Stomach (tissue), 4 donors: ENCODE measurements around the gene IVD.

ENCODE experiments used
- POLR2A ChIP-seq, 4 donors: fragments of 450-650 bp; IDR thresholded peaks; one replicate each; pipeline ENCODE4 v1.6.1; 2016; ENCODE audit warnings: antibody characterized with exemption in 4 of 4, control low read depth in 2 of 4, mild to moderate bottlenecking in 1 of 4, moderate library complexity in 1 of 4
- POLR2AphosphoS5 ChIP-seq, 3 donors: sonication (generic); formaldehyde crosslinking; IDR thresholded peaks; one replicate each; pipeline ENCODE4 v1.6.1; 2016; ENCODE audit warnings: antibody characterized with exemption in 3 of 3
- TF ChIP-seq, protein P1 (sequence below), 7 experiments: fragments of 450-650 bp in 4 of 7; fragments of 200-600 bp in 3 of 7; sonication (generic) in 3 of 7; IDR thresholded peaks; one replicate each; pipeline ENCODE4 v1.5.1; 2016 to 2019; ENCODE audit warnings: antibody characterized with exemption in 7 of 7, control low read depth in 2 of 7, mild to moderate bottlenecking in 1 of 7

DNA sequence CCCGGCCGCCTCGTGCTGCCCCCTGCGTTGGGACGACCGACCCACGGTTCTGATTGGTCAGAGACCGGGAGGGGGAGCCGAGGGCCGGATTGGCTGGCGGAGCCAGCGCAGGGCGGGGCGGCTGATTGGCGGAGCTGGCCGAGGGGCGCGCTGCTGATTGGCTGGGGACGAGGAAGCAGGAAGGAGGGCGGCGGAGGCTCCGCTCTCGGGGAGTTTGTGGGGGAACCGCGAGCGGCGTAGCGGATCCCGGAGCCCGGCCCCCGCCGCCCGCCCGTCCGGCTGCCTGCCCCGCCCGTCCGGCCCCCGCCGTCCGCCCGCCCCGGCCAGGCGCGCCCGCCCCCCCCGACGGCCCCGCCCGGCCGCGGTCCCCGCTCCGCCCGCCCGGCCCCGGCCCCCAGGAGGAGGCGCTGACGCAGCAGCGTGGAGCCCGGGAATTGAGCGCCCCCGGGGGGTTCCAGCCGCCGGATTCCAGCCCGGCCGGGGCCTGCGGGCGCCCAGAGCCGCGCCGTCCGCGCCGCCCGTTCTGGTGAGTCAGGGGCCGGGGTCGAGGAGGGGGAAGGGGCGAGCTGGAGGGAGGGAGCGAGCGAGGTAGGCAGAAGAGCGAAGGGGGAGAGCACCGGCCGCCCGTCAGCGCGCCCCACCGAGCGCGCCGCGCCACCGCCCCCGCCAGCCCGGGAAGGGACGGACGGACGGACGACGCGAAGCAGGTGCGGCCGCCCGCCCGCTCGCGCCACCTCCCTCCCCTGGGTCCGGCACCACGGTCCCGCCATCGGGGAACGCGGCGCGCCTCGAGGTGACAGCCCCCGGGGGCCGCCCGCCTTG lies 35.4 kb downstream of the IVD start, which contains the start of gene BAHD1:
- TF ChIP-seq, protein P1, sequence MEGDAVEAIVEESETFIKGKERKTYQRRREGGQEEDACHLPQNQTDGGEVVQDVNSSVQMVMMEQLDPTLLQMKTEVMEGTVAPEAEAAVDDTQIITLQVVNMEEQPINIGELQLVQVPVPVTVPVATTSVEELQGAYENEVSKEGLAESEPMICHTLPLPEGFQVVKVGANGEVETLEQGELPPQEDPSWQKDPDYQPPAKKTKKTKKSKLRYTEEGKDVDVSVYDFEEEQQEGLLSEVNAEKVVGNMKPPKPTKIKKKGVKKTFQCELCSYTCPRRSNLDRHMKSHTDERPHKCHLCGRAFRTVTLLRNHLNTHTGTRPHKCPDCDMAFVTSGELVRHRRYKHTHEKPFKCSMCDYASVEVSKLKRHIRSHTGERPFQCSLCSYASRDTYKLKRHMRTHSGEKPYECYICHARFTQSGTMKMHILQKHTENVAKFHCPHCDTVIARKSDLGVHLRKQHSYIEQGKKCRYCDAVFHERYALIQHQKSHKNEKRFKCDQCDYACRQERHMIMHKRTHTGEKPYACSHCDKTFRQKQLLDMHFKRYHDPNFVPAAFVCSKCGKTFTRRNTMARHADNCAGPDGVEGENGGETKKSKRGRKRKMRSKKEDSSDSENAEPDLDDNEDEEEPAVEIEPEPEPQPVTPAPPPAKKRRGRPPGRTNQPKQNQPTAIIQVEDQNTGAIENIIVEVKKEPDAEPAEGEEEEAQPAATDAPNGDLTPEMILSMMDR (IDR thresholded peaks at IDR 0.05): no peak
- TF ChIP-seq POLR2AphosphoS5 (IDR thresholded peaks at IDR 0.05): peak in 1 of 3 donors; percentile 60
- TF ChIP-seq POLR2A (IDR thresholded peaks at IDR 0.05): no peak
